Lower lobe of right lung (tissue), 2 donors: ENCODE measurements around the gene HEYL. TPM values are rescaled to one million over a fixed set of nuclear protein-coding genes. Genes with fewer than 3 reads are reported as not detected.

ENCODE experiments used
- ATAC-seq, 2 donors: fragments of 200-7000 bp; cut with Tn5 transposase; one replicate each; pipeline ENCODE4 v1.9.1; 2020 to 2022; ENCODE audit warnings: mild to moderate bottlenecking in 2 of 2, moderate library complexity in 2 of 2
- DNase-seq: peaks from one replicate; pipeline ENCODE4 v3.0.0-alpha.2; 2020
- H3K27ac ChIP-seq: fragments of 200-600 bp; one replicate; pipeline ENCODE4 v1.8.0; 2022
- H3K27me3 ChIP-seq: fragments of 200-600 bp; one replicate; pipeline ENCODE4 v1.8.0; 2022; ENCODE audit warnings: low read depth
- H3K36me3 ChIP-seq: fragments of 200-600 bp; one replicate; pipeline ENCODE4 v1.8.0; 2022; ENCODE audit warnings: mild to moderate bottlenecking
- H3K4me1 ChIP-seq: fragments of 200-600 bp; one replicate; pipeline ENCODE4 v1.8.0; 2022
- H3K4me3 ChIP-seq: fragments of 200-600 bp; one replicate; pipeline ENCODE4 v1.8.0; 2022; ENCODE audit warnings: mild to moderate bottlenecking
- H3K9me3 ChIP-seq: fragments of 200-600 bp; one replicate; pipeline ENCODE4 v1.8.0; 2022
- CTCF ChIP-seq: fragments of 200-600 bp; IDR thresholded peaks from one replicate; pipeline ENCODE4 v1.8.0; 2022; ENCODE audit warnings: antibody characterized with exemption, mild to moderate bottlenecking
- intact Hi-C: fragments of 100-400 bp; cut with DNase I; formaldehyde crosslinking; loops from one replicate; pipeline ENCODE4 v1.11.0; 2022
- total RNA-seq: library from RNA; stranded (reverse); fragmentation: NEBNext Ultra II Directional; extraction: Animal tissue kit (Norgen Biotek cat#: 25700); gene quantifications from one replicate; pipeline ENCODE4 v1.2.1, GENCODE V29; 2021
- donor health status: DM: no; HTN: yes; CAD: no; lungs with severe emphysema.

Gene HEYL
- total RNA-seq, 1 donor from 2014 or later, result 10.4 TPM

GRCh38 chr1:39654291-39654690 lies 14.8 kb upstream of the HEYL start:
- Histone ChIP-seq H3K9me3 (no peaks in the 10 kb centered on the region), H3K4me1 (peaks cover 9% of the 10 kb centered on the region), H3K27ac (no peak overlapping the region), H3K4me3 (no peak overlapping the region), H3K27me3 (no peaks in the 10 kb centered on the region), H3K36me3 (no peaks in the 10 kb centered on the region)
- no peak for TF ChIP-seq CTCF
- no peak for DNase-seq
- ATAC-seq, result no peak
- intact Hi-C loops, result no loop called here

GRCh38 chr1:39653546-39654031 lies 14.1 kb upstream of the HEYL start:
- Histone ChIP-seq H3K36me3 (no peaks in the 10 kb centered on the region), H3K27ac (no peak overlapping the region), H3K4me1 (peaks cover 9% of the 10 kb centered on the region), H3K27me3 (no peaks in the 10 kb centered on the region), H3K4me3 (no peak overlapping the region), H3K9me3 (no peaks in the 10 kb centered on the region)
- peak; percentile 79 to 84 for ATAC-seq
- peak; percentile 89 for TF ChIP-seq CTCF
- intact Hi-C loops, result no loop called here
- DNase-seq, result peak; percentile 82

- ATAC-seq (no peak), DNase-seq (no peak)
- intact Hi-C loops, result no loop called here
Measured at GRCh38 chr1:39652554-39652953, 13.1 kb upstream of the HEYL start.

GRCh38 chr1:39652105-39652504 lies 12.7 kb upstream of the HEYL start:
- DNase-seq (no peak), ATAC-seq (no peak)
- peaks cover 18% of the 10 kb centered on the region for H3K4me1 ChIP-seq
- no peak overlapping the region for H3K4me3 ChIP-seq
- no peaks in the 10 kb centered on the region for H3K27me3 ChIP-seq
- no peaks in the 10 kb centered on the region for H3K36me3 ChIP-seq
- no peak for TF ChIP-seq CTCF
- H3K9me3 ChIP-seq, result no peaks in the 10 kb centered on the region
- intact Hi-C loops, result no loop called here
- H3K27ac ChIP-seq, result no peak overlapping the region

More at GRCh38 chr1:39652554-39652953, 13.1 kb upstream of the HEYL start:
- H3K4me1 ChIP-seq, result peaks cover 16% of the 10 kb centered on the region
- no peaks in the 10 kb centered on the region for H3K27me3 ChIP-seq
- TF ChIP-seq CTCF, result no peak
- H3K4me3 ChIP-seq, result no peak overlapping the region
- no peaks in the 10 kb centered on the region for H3K36me3 ChIP-seq
- no peak overlapping the region for H3K27ac ChIP-seq
- no peaks in the 10 kb centered on the region for H3K9me3 ChIP-seq

- intact Hi-C loops, result no loop called here
- Histone ChIP-seq H3K4me1 (peaks cover 20% of the 10 kb centered on the region), H3K27me3 (no peaks in the 10 kb centered on the region), H3K27ac (no peak overlapping the region), H3K36me3 (no peaks in the 10 kb centered on the region), H3K9me3 (no peaks in the 10 kb centered on the region), H3K4me3 (no peak overlapping the region)
- DNase-seq (no peak), ATAC-seq (no peak)
- no peak for TF ChIP-seq CTCF
Measured at GRCh38 chr1:39650431-39650830, 11.0 kb upstream of the HEYL start.
